ENCODE data around the gene STRIP2.
"Not testable (repeated sequence)": the region's sequence is repeated elsewhere in the genome, so short reads cannot be mapped to it uniquely, and the experiment has no call there.

Gene STRIP2

DNA sequence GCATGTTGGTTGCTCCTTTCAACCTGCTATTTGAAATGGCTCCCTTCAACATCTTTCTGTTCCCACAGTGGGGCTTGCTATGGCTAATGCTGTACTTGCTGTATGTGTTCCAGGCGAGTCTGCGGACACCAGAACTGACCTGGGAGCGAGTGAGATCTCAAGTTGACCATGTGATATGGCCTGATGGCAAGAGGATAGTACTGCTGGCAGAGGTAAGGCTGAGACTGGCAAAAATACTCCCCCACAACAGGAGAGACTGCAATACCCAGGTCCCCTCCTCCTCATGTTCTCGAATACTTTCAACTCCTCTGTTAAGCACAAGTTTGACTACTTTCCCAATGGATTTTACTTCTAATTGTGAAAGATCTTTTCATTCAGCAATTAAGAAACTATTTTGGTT lies 11.5 kb upstream of the STRIP2 start:
- no peak for DNase-seq

DNA sequence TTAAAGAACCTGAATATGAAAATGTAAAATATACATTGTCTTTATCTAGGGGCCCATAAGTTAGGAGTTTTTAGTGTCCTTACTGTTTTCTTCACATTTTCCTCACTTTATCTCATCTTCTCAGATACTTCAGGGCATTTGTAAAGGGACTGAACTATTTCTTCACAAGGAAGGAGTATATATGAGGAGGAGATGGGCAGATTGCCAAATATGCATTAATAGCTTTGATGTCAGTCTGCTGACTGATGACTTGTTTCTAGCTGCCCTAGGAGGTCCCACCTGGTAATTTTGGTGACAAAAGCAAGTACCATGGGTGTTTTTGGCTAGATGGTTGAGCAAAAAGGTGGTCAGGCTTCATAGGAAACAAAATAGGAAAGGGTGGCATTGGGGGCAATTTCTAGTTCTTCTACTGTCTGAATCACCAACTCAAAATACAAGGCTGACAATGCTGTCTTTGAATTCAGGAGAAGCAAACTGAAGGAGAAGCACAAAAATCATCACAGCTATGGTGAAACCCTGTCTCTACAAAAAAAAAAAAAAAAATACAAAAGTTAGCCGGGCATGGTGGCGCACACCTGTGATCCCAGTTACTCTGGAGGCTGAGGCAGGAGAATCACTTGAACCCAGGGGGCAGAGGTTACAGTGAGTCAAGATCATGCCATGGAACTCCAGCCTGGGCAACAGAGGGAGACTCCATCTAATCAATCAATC lies 10.4 kb upstream of the STRIP2 start:
- no peak for DNase-seq

DNA sequence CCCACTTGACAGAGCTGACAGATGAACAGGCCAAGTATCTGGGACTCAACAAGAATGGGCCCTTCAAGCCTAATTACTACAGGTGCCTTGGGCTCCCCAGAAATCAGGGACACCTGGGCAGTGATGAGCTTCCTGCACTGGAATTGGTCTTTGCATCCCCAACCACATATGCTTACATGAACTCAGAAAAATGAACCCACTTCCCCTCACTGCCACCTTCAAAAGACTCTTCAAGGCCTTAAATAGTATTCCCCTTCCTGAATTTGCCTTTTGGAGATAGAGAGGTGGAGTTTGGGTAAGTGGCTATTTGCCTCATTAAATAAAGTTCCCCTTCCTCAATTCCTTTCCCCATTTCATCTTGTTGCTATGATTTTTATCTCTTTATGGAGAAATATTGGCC lies 7.8 kb upstream of the STRIP2 start:
- DNase-seq = no peak

DNA sequence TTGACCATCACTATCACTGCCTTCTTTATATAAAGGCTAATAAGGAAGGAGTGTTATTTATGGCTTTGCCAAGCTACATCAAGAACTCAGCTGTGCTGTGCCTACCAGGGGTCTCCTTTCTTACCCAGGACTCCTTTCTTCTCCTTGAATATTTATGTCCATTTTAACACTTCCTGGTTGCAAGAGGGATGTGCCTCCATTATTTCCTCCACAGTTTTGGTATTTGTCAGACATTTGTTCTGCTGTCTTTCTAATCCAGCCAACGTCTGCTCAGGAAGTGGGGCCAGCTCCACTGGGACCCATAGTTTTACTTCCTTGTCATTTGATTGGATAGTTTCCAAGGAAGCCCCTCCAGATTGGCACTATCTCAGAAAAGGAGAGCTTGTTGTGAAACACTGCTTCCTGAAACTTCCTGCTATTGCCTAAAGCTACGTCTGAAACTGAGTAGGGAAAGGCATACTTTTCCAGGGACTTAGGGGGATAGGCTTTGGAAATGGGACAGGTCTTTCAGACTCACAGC lies 6.6 kb upstream of the STRIP2 start:
- DNase-seq = no peak

DNA sequence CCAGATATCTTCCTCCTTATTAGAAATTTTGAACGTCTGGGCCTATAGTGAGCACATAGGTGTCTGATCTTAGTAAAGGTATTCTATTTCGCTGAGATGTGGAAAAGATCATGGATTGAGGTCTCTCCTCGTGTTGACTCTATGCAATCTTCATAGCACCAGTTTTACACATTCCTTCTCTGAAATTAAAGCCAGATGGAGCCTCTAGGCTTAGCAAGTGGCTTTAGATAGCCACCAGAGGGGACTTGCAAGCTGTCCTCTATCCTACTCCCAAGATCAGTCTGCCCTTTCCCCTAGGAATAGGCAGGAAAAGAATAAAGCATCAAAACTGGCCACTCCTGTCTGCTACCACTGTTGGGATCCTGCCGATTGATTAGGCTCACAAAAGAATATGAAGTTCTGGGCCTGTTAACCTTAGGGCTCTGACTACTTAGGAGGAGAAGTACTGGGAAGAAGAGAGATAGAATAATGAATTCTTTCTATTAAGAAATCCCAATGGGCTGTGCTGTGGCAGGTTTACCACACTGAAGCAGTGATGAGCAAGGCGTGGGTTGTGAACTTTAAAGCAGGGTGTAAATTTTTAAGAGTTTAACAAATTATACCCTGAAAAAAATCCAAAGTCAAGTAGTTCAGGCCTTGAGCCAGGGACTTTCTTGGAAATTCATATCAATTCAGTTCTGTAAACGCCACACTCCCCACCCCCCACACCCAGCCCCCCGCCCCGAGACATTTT lies 2.2 kb upstream of the STRIP2 start:
- DNase-seq = no peak

DNA sequence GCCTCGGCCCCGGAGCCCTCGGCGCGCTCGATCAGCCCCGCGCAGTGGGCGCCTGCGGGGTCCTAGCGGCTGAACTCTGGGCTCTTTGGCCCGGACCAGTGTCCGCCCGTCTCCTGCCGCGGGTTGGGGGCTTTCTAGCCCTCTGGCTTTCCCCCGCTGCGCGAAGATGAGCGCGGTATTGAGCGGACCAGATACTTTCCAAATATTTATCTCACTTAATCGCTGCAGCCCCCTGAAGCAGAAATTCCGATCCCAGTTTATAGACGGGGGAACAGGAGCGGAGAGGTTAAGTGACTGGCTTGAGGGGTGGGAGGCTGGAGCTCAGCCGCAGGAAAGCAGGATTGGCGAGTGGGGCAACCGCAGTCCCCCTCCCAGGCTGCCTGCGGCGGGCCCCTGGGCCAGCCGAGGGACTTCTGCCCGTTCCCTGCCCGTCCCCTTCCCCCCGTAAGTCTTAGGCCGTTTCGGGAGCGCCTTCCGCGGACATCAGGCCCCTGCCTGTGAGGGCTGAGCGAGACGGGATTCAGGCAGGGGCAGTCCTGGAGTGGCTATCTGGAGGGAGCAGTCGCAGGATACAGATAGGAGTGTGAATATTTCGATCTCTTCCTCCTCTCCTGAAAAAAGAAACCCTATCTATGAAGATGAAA lies 565 bp downstream of the STRIP2 start:
- no peak for DNase-seq

DNA sequence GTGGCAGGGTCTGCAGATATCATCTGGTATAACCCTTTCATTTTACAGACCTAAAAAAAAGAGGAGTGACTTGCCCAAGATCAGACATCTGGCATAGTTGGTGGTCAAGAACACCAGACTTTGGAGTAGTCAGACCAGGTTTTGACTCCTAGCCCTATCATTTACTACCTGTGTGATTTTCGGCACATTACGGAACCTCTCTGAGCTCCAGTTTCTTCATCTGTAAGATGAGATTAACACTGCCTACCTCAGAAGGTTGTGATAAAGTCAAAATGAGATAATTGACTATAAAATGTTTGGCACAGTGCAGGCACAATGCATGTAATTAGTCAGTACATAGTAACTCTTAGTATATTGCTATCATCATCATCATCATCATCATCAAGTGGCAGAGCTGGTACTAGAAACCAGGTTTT lies 1.2 kb downstream of the STRIP2 start:
- no peak for DNase-seq

DNA sequence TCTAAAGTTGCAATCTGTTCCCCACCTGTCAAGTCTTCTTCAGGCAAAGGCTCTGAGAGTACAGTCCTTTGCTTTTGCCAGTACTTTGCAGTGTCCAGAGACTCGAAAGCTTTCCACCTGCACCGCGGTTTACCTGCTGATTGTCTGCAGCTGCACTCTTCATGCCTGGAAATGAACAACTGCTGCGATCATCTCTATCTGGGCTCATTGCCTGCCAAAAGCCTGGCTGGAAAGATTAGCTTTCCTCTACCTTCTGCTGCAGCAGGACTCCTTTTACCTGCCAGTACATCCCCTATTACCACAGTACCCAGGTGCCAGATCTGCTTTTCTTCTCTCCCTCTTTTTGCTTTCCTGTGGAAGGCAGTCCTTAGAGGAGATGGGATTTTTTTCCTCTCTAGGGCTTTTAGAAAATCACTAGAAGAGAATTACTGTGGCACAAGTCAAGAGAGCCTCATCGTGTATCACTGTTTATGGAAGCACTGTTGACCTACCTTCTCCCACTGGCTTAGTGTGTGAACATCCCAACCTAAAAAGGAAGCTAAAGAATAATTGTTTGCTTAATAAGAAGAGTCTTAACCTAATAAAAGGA lies 2.2 kb downstream of the STRIP2 start:
- DNase-seq = no peak

DNA sequence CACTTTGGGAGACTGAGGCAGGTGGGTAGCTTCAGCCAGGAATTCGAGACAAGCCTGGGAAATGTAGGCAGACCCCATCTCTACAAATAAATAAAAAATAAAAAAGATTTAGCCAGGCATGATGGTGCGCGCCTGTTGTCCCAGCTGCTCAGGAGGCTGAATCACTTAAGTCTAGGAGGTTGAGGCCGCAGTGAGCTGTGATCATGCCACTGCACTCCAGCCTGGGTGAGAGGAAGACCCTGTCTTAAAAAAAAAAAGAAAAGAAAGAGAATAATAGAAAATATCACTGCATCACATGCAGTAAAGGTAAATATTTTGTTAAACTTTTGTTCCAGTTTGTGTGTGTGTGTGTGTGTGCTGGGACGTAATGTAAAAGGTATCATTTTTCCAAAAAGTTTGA lies 3.0 kb downstream of the STRIP2 start:
- DNase-seq = no peak

DNA sequence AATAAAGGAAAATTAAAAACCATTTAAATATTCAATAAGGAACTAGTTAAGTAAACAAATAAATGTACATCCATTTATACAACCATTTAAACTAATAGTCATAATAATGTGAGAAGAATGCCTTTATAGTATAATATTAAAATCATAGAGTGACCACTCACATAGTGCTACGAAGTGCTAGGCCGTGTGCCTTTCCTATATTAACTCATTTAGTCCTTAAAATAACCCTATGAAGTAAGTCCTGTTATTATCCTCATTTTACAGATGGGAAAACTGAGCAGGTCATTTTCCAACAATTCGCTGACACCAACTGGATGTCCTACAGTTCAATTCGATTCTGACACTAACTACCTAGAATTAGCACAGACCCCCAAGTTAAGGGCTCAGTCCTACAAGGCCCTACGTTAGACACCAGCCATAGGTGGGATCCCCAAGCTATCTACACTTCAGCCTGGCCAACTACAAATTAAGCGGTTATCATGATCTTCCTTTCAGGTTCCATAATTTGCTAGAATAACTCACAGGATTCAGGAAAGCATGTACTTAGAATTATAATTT lies 4.1 kb downstream of the STRIP2 start:
- no peak for DNase-seq

DNA sequence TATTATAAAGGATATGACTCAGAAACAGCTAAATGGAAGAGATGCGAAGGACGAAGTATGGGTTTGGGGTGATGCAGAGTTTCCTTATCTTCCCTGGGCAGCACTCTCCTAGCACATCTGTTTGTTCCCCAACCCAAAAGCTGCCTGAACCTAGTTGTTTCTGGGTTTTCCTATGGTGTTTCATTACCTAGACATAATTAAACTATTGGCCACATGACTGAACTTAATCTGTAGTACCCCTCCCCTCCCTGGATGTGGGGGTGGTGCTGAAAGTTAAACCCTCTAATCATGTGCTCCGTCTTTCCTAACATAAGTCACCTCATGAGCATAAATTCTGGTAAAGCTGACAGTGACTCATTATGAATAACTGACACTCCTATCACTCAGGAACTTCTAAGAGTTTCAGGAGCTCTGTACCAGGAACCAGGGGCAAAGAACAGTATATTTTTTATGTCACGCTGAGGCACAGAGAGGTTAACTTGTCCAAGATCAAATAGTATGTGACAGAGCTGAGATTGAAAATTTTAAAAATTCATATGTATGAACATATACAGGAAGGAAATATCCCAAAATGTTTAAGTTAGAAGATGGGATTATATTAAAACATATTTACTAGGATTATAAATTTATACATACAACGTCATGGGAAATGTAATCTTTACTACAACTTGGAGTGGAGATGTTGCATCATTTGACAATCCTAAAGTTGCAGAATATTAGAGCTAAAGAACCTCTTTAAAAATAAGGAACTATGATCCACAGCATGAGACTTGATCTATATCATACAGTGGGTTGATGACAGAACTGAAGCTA lies 4.8 kb downstream of the STRIP2 start:
- no peak for DNase-seq

DNA sequence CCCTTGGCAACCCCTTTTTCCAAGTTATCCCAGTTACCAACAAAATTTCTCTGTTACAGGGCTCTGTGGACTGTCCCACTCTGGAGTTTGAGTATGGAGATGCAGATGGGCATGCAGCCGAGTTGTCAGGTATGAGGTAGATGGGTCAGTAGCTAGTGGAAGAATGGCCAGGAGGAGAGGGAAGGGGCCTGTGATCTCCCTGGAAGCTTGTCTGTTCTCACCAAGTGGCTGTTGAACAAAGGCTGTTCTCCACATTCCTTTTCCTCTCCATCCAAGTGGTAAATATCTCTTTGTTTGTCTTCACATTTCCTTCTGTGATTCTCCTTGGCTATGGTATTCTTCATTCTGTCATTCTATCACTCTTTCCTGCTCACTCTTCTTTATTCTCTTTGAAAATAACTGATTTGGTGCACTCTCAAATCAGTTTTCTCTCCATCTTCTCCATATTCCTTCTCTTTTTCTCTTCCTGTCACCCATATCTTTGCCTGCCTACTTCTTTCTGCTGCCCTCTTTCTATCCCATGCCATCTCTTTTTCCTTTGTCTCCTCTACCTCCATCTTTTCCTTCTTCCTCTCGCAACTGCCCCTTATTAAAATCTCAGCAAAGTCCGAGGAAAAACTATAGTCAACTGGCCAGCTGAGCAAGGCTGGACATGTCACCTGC lies 5.9 kb downstream of the STRIP2 start:
- DNase-seq = no peak

DNA sequence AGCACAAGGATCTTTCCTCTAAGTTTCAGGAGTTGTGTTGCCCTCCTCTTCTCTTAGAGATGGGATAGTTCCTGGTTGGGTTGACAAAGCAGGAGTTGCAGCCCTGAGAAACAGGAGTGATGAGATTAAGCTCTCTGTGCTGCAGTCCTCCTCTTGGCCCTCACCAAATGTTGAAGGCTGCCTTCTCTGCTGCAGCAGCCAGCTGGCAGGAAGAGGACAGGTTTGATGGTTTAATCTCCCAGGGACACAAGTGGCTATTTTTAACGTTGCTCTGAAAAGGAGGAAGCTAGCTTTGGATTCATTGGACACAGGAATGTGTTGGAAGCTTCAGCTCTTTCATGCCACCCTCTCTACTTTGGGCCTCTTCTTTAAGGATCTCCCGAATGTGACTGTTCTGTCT lies 9.4 kb downstream of the STRIP2 start:
- no peak for DNase-seq

DNA sequence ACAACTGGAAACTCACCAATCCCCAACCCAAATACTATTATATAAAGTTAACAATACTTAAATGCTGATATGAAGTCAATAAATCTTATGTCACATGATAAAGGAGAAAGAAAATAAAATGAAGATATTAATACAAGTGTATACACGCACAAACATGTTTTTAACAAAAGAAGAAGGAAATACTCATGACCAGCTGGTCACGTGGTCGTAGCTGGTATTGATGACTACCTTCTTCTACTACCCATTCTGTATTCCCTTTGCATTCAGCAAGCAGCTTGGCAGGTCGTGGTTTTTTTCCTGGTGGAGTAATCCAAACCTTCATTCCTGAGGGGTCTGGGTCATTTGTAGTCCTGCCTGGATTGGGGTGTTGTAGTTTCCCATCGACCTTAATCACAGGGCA lies 10.5 kb downstream of the STRIP2 start:
- DNase-seq = not testable (repeated sequence)

DNA sequence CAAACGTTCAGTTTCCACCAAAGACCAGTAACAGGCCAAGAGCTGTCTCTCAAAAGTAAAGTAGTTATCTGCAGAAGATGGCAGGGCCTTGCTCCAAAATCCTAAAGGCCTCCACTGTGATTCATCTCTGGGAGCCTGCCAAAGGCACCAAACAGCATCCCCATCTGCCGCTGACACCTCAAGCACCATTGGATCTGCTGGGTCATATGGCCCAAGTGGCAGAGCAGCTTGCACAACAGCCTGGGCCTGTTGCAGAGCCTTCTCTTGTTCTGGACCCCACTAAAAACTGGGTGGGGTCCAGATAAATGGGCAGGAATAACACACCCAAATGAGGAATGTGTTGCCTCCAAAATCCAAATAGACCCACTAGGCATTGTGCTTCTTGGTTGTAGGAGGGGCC lies 12.7 kb downstream of the STRIP2 start:
- DNase-seq = not testable (repeated sequence)

DNA sequence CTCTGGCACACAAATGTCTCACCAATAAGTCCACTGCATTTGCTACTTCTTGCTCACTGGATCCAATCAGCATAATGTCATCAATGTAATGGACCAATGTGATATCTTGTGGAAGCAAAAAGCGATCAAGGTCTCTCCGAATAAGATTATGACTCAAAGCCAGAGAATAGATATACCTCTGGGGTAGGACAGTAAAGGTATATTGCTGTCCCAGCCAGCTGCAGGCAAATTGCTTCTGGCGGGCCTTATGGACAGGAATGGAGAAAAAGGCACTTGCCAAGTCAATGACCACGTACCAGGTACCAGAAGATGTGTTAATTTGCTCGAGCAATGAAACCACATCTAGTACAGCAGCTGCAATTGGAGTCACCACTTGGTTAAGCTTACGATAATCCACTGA lies 13.2 kb downstream of the STRIP2 start:
- not testable (repeated sequence) for DNase-seq

DNA sequence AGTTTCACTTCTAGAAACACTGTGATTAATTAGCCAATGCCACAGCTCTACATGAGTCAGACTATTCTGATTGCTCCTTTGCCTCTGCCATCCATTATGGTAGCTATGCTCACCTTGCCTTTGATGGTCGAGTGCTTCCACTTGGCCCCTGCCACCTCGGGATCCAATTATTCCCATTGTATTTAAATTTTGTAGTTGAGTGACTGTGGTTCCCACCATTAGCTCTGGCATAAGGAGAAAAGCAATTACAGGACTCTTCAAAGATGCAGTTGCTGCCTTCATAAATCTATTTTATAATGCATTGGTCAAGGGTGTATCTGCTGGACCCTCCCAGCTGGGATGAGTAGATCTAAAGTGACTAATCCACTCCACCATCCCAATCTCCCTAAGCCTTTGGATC lies 14.4 kb downstream of the STRIP2 start:
- DNase-seq = not testable (repeated sequence)

DNA sequence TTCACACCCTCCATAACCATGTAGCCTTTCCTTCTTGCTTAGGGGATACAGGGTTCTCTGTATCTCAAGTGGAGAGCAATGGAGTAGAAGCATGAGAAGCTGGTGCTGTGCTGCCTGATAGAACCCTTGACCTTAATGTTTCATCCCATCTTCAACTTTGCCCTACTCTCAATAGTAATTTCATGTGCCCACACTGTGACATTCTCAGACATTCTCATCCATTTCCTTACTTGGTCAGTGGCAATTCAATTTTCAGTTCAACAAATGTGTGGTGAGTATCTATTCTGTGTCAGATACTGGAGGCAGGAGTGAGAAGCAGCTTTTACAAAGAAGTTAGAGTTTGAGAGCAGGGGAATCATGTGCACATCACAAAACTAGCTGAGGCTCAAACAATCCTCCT lies 16.1 kb downstream of the STRIP2 start:
- no peak for DNase-seq

DNA sequence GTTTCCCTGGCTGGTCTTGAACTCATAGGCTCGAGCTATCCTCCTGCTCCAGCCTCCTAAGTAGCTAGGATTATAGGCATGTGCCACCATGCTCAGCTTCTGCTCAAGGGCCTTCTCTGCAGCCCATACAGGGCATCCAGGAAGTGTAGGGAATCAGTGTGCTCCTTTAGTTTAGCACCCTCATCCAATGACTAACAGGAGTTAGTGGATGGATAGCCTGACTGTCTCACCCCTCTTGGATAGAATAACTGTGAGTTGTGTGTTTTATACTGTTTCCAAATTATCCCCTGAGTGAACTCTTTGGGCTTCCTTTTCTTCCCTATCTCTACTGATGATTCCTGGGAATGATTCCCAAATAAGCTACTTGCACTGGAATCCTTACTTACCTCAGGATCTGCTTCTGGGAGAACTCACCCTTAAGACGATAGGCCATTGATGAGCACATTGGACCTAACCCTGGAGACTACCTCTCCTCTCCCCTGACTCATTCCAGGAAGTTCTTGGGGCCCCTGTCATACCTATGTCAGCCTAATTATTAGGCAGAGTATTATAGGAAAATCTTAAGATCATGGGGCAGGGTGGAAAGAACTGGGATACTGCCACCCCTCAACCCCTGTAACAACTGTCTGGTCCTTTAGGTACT lies 18.5 kb downstream of the STRIP2 start:
- no peak for DNase-seq

DNA sequence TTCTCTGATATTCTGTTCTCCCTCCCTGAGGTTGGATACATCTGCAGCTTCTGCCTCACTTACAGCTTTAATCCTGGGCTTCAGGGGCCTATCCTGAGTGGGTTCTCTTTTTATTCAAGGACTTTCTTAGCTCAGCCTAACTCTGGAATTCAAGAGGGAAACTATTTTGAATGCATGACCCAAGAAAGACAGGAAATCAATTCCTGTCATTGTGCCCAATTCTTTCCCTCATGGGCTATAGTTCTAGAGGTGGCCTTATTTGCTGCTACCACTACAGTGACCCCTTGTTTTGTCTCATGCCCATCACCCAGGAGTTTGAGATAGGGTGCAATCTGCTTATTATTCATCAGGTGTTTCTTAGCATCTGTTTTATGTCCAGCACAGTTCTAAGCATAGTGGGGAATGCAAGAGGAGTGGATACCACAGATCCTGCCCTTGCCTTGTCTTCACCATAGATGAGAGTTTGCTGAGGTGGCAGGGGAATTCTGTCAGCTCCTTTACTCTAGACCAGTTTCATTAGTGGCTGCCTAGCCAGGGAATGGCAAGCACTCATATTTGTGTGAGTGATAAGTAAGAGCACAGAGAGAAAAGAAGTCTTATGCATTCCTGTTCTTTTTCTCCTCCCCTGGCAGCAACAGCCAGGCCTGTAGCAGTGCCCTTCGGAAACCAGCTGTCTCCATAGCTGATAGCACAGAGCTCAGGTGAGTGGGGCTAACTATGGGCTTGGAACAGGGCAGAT lies 19.4 kb downstream of the STRIP2 start:
- no peak for DNase-seq

DNA sequence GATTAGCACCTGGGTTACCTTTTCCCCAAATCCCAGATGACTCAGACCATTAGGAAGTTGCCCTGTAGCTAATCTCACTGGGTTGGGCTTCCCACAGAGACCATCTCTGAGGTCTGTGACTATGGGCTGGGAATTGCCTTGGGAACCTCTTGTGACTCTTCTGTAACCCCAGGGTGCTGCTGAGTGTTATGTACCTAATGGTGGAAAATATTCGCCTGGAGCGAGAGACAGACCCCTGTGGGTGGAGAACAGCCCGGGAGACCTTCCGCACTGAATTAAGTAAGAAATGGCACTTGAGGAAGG lies 20.0 kb downstream of the STRIP2 start:
- no peak for DNase-seq

Measured in NCI-H187 (cell line).